ENCODE measurements around the gene RDH12. TPM values are rescaled to one million over a fixed set of nuclear protein-coding genes. Genes with fewer than 3 reads are reported as not detected.

Gene RDH12
- under 0.01 TPM in 1 of 2 replicates, not detected in the other for total RNA-seq

GRCh38 chr14:67701492-67701891, at the start of gene RDH12:
Gene RDH12, plus strand, starts transcription at chr14:67701886. Its CDS starts 20,757 bp downstream, at chr14:67722643.

GRCh38 chr14:67674480-67675218, 27.0 kb upstream of the RDH12 start, which contains the start of gene VTI1B:
Gene VTI1B, minus strand, starts transcription at chr14:67674632. Its CDS starts 143 bp downstream, at chr14:67674489.

GRCh38 chr14:67695394-67695949, 6.2 kb upstream of the RDH12 start, which contains the start of gene RDH11:
Gene RDH11, minus strand, starts transcription at chr14:67695764. Its CDS starts 61 bp downstream, at chr14:67695703.

Other genes with a start within 250 kb of the RDH12 start
- gene TMEM229B, start 213.2 kb upstream of the RDH12 start, total RNA-seq, result 0.33 and 0.62 TPM in 2 replicates
- 0.62 and 0.77 TPM in 2 replicates for gene PLEKHH1, start 168.6 kb upstream of the RDH12 start, total RNA-seq
- 9.2 and 12.2 TPM in 2 replicates for gene PIGH, start 101.6 kb upstream of the RDH12 start, total RNA-seq
- gene ARG2, start 82.0 kb upstream of the RDH12 start, total RNA-seq, result 3.5 and 5.6 TPM in 2 replicates
- 50.9 and 63.9 TPM in 2 replicates for gene VTI1B, start 27.3 kb upstream of the RDH12 start, total RNA-seq
- gene RDH11, start 6.1 kb upstream of the RDH12 start, total RNA-seq, result 196 and 238 TPM in 2 replicates
- 19.6 and 20.7 TPM in 2 replicates for gene ZFYVE26, start 114.7 kb downstream of the RDH12 start, total RNA-seq
- 21.1 and 27.2 TPM in 2 replicates for gene RAD51B, start 117.9 kb downstream of the RDH12 start, total RNA-seq